Measurements from ENCODE around the gene BOLA2B.
"Not testable (repeated sequence)": the region's sequence is repeated elsewhere in the genome, so short reads cannot be mapped to it uniquely, and the experiment has no call there.

The BOLA2B gene

DNA sequence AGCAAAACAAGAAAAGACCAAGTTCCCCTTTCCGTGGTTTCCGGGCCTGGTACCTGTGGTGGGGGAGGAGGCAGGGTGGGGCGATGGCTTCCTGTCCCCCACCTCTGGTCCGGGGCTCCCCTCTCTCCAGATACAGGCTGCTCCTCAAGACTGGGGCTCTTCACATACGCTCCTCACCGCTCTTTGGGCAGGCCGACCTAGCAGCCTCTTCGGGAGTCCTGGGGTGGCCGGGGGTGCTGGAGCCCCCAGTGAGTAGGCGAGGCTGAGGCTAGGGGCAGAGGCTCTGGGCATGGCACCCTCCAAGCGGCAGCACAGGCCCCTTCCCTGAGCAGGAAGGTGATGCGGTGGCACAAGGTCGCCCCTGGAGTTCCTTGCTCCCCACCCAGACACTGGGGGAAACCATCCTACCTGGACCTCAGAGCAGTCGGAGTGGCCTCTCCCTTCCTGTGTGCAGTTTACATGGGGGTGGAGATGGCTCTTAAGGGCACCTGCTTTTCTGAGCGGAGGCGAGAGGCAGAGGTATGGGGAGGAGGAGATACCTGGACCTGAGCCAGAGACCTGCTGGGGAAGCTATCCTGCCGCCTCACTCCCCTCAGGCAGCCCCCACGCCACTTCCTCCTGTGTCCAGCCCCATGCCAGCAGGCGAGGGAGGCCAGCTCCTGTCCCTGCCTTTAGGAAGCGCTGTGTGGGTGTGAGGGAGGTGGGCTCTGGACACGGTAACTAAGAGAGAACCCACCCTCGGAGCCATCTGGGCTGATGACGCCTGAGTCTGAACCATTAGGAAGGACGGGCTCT lies 9.2 kb downstream of the BOLA2B start:
- DNase-seq, result peak; percentile 76

DNA sequence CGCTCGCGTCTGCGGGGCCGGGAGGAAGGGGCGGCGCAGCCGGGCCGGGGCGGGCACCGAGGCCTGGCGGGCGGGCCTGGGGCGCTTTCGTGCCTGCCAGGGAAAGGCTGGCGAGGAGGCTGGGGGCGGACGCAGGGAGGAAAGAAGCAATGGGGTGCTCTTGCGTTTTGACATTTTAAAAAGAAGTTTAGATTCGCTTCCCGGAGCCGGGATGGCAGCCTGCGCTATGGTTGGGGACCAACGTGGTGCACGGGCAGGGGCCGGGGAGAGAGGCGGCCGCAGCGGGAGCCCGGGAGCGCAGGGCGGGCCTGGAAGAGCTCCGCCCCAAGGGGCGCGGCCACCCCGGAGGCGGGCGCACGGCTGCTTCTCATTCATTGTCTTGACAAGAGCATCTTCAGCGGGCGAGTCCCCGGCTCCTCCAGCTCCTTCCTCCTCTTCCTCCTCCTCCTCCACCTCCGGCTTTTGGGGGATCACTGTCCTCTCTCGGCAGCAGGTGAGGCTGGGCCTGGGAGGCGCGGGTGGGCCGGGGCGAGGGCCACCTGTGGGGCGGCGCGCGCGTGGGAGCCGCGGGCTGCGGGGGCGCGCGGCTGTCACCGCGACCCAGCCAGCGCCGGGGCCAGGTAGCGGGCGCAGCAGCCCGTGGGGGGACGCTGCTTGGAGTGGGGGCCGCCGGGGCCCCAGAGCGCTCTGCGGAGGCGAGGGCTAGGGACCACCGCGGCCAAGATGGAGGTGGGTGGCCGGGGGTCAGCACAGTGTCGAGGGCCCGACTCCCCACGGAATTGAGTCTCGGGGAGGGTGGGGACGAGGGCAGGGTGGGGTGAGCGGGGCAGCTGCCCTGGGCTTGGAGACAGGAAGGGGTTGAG lies 10.0 kb downstream of the BOLA2B start, which contains the start of gene CORO1A:
Gene CORO1A, plus strand, starts transcription at position 370 of the 863 bp plus-strand sequence. CDS start 1,608 bp downstream, outside the sequence.
- peak; percentile 86 for DNase-seq

DNA sequence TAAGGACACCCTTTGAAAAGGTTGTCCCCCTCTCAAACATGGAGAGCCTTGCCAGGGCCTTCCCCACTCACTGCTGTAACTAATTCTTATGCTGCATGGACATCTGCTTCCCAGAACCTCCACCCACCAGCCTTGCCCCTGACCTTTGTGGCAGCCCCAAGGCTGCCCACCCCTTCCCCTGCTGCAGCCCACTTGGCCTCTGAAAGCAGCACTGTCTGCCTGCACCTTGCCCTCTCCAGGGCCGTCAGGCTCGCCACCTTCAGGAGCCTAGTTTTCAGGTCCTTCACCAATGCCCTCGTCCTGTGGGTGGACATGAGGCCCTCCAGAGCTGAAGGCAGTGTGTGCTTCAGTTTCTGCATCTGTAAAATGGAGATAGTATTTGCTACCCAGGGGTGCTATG lies 12.7 kb downstream of the BOLA2B start:
- DNase-seq, result no peak

DNA sequence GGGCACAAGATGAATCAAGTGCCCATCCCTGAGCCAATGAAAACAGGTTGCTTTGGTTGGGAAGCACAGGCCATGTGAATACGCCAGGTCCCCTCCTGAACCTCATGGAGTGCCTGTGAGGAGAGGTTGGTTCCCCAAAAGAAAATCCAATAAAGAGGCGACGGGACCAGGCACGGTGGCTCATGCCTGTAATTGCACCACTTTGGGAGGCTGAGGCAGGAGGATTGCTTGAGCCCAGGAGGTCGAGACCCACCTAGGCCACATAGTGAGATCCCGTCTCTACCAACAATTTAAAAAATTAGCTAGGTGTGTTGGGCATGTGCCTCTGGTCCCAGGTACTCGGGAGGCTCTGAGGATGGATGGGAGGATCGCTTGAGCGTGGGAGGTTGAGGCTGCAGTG lies 13.5 kb downstream of the BOLA2B start:
- no peak for DNase-seq

DNA sequence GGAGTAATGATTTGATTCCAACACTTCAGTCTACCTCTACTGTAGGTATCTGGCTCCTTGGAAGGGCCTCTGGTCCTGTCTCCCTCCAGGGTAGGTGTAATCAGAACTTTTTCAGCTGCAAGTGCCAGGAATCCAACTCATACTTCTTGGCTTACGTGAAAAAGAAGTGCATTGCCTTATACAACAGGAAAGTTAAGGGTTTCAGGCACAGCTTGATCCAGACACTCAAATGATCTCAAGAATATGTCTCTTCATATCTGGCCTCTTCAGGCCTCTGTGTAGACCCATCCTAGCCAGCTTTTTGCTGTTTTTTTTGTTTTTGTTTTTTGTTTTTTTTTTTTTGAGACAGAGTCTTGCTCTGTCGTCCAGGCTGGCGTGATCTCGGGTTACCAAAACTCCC lies 14.3 kb downstream of the BOLA2B start:
- DNase-seq, result no peak

DNA sequence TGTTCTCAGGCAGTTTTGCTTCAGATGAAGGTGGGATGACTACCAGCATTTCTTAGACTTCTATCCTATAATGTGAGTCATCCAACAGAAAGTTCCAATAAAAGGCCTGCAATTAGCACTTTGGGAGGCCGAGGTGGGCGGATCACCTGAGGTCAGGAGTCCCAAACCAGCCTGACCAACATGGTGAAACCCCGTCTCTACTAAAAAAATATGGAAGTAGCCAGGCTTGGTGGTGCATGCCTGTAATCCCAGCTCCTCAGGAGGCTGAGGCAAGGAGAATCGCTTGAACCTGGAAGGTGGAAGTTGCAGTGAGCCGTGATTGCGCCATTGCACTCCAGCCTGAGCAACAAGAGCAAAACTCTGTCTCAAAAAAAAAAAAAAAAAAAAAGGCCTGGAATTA lies 16.6 kb downstream of the BOLA2B start:
- not testable (repeated sequence) for DNase-seq

DNA sequence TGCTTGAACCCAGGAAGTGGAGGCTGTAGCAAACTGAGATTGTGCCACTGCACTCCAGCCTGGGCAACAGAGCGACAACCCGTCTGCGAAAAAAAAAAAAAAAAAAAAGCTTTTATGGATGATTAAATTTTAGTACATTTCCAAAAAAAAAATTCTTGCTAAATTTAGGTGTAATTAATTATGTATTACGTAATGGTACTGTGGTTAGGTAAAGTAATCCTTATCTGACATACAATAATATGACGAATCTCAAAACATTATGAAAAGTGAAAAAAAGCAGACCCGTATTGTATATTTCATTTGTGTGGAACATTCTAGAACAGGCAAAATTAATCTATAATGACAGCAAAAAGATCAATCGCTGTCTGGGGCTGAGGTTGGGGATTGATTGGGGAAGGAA lies 20.4 kb downstream of the BOLA2B start:
- DNase-seq, result no peak

DNA sequence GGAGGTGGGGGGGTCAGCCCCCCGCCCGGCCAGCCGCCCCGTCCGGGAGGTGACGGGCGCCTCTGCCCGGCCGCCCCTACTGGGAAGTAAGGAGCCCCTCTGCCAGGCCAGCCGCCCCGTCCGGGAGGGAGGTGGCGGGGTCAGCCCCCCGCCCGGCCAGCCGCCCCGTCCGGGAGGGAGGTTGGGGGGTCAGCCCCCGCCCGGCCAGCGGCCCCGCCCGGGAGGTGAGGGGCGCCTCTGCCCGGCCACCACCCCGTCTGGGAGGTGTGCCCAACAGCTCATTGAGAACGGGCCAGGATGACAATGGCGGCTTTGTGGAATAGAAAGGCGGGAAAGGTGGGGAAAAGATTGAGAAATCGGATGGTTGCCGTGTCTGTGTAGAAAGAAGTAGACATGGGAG lies 23.3 kb downstream of the BOLA2B start:
- DNase-seq, result not testable (repeated sequence)

DNA sequence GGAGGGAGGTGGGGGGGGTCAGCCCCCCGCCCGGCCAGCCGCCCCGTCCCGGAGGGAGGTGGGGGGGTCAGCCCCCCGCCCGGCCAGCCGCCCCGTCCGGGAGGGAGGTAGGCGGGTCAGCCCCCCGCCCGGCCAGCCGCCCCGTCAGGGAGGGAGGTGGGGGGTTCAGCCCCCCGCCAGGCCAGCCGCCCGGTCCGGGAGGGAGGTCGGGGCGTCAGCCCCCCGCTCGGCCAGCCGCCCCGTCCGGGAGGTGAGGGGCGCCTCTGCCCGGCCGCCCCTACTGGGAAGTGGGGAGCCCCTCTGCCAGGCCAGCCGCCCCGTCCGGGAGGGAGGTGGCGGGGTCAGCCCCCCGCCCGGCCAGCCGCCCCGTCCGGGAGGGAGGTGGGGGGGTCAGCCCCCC lies 24.1 kb downstream of the BOLA2B start:
- not testable (repeated sequence) for DNase-seq

DNA sequence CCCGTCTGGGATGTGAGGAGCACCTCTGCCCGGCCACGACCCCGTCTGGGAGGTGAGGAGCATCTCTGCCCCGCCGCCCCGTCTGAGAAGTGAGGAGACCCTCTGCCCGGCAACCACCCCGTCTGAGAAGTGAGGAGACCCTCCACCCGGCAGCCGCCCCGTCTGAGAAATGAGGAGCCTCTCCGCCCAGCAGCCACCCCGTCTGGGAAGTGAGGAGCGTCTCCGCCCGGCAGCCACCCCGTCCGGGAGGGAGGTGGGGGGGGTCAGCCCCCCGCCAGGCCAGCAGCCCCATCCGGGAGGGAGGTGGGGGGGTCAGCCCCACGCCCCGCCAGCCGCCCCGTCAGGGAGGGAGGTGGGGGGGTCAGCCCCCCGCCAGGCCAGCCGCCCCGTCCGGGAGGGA lies 24.7 kb downstream of the BOLA2B start:
- not testable (repeated sequence) for DNase-seq

DNA sequence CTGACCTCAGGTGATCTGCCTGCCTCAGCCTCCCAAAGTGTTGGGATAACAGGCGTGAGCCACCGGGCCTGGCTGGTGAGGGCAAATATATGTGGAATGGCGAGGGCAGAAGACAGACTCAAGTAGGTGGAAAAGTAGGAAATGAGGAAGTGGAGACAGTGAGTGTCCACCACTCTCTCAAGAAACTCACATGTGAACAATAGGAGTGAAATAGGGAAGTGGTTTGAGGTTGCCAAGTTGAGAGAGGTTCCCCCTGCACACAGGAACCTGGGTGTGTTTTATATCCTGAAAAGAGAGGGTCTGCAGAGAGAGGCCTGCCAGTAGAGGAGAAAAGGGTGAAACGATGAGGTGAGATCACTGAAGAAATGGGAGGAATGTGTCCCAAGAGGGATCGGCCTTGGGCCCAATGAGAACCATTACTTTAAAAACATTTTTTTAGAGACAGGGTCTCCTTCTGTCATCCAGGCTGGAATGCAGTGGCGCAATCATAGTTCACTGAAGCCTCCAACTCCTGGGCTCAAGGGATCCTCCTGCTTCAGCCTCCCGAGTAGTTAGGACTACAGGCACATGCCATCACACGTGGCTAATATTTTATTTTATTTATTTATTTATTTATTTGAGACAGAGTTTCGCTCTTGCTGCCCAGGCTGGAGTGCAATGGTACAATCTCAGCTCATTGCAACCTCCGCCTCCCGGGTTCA lies 27.1 kb downstream of the BOLA2B start:
- no peak for DNase-seq

DNA sequence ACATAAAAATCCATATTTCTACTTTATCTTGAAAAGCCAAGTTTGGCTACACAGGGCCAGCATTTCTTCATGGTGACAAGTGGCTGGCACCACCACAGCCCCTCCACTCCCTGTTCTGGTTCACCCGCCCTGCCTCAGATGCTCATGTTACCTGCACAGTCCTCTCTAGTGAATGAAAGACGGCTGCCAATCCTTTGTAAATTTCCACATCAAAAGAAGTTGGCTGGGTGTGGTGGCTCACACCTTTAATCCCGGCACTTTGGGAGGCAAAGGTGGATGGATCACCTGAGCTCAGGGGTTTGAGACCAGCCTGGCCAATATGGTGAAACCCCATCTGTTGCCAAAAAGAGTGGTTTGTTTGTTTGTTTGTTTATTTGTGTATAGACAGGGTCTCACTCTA lies 29.9 kb downstream of the BOLA2B start:
- no peak for DNase-seq

DNA sequence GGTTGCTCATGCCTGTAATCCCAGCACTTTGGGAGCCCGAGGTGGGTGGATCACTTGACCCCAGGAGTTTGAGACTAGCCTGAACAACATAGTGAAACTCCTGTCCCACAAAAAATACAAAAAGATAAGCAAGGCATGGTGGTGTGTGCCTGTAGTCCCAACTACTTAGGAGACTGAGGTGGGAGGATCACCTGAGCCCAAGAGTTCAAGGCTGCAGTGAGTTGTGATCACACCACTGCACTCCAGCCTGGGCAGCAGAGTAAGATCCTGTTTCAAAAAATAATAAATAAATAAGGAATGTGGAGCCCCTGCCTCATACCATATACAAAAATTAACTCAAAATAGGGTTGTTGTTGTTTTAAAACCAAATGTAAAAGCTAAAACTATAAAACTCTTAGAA lies 36.3 kb downstream of the BOLA2B start:
- DNase-seq, result no peak

DNA sequence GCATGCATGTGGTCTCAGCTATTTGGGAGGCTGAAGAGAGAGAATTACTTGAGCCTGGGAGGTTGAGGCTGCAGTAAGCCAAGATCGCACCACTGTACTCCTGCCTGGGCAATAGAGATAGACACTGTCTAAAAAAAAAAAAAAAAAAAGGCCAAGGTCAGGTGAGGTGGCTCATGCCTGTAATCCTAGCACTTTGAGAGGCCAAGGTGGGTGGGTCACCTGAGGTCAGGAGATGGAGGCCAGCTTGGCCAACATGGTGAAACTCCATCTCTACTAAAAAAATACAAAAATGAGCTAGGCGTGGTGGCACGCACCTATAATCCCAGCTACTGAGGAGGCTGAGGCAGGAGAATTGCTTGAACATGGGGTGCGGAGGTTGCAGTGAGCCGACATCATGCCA lies 38.3 kb downstream of the BOLA2B start:
- no peak for DNase-seq

DNA sequence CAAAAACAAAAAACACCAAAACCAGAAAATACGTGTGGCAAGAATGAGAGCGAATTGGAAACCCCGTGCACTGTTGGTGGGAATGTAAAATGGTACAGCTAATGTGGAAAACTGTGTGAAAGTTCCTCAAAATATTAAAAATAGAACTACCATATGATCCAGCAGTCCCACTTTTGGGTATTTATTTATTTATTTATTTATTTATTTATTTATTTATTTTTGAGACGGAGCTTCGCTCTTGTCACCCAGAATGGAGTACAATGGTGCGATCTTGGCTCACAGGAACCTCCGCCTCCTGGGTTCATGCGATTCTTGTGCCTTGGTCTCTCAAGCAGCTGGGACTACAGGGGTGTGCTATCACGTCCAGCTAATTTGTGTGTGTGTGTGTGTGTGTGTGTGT lies 40.9 kb downstream of the BOLA2B start:
- no peak for DNase-seq

DNA sequence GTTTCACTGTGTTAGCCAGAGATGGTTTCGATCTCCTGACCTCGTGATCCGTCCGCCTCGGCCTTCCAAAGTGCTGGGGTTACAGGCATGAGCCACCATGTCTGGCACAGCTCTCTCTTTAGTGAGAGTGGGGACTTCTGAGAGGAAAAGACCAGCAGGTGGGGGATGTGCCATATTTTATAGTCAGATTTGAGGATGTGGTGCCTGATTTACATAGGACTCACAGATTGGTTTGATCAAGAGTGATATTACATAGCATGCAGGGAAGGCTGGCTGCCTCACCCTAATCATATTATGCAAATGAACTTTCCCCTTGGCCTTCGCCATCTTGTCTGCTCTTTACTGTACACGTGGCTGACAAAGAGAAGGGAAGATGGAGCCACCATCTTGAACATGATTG lies 42.4 kb downstream of the BOLA2B start:
- no peak for DNase-seq

DNA sequence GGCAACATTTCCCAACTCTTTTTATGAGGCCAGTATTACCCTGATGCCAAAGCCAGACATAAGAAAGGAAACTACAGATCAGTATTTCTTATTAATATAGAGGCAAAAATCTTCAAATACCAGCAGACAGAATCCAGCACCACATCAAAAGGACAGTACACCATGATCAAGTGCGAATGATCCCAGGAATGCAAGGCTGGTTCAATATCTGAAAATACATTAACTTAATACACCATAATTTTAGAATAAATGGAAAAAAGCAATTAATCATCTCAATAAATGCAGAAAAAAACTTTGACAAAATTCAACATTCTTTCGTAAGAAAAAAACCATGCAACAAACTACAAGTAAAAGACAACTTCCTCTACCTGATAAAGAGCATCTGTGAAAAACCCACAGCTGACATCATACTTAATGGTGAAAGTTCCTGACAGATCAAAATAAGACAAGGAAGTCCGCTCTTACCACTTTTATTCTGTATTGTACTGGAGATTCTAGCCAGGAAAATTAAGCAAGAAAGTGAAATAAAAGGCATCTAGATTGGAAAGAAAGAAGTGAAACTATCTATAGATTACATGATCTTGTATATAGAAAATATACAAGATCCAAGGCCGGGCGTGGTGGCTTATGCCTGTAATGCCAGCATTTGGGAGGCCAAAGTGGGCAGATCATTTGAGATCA lies 44.1 kb downstream of the BOLA2B start:
- no peak for DNase-seq

DNA sequence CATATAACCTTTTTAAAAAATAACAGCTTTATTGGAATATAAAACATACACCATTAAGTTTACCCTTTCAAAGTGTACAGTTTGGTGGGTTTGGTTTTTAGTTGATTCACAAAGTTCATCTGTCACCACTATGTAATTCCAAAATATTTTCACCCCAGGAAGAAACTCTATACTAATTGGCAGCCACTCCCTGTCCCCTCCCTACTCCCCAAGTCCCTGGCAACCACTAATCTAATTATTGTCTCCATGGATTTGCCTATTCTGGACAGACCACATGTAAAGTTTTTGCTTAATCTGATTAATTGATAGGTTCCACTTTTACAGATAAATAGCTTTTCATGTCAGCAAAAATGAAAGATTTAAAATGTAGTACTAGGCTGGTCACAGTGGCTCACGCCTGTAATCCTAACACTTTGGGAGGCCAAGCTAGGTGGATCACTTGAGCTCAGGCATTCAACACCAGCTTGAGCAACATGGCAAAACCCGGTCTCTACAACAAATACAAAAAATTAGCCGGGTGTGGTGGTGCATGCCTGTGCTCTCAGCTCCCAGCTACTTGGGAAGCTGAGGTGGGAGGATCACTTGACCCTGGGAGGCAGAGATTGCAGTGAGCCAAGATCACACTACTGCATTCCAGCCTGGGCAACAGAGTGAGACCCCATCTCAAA lies 45.5 kb downstream of the BOLA2B start:
- no peak for DNase-seq

DNA sequence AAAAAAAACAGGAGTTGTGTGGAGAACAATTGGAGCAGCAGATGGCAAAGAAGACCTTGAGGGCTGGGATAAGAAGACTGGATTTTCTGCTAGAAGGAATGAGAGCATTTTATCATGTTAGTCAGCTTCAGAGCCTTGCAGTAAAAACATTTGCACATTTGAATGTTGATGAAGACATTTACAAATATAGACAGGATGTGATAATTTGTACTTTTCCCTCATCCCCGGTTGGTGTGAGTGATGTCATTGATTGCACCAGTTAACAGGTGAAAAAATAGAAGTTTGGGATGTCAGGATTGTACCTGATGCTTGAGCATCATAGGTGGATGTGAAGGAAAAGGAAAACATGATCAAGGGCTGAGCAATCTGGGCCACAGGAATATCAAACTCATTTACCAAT lies 47.8 kb downstream of the BOLA2B start:
- no peak for DNase-seq

DNA sequence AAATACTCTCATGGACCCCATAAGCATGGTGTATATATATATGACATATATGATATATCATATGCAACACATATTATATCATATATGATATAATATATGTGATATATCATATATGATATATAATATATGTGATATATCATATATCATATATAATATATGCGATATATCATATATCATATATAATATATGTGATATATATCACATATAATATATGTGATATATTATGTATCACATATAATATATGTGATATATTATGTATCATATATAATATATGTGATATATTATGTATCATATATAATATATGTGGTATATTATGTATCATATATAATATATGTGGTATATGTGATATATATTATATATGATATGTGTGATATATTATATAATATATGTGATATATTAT lies 48.5 kb downstream of the BOLA2B start:
- no peak for DNase-seq

DNA sequence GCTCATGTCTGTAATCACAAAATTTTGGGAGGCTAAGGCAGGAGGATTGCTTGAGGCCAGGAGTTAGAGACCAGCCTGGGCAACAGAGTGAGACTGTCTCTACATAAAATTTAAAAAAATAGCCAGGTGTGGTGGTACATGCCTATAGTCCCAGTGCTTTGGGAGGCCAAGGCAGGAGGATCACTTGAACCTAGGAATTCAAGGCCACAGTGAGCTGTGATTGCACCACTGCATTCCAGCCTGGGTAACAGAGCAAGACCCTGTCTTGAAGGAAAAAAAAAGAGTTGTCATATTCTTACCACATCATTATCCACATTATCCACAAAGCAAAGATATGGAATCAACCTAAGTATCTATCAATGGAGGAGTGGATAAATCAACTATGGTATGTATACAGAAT lies 49.4 kb downstream of the BOLA2B start:
- no peak for DNase-seq

DNA sequence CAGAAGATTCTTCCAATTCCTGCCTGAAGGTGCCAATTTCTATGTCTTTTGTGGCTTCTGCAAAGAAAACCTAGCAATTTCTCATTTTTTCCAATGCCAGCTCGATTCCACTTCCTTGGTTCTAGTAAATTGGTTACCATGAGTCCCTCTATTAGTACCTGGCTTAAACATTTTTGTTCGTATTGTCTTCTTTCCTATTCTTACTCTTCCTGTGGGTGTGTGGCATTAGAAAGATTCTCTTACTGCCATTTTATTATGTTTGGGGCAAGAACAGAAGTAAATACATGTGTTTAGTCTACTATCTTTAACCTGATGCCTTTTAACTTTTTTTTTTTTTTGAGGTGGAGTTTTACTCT lies 50.1 kb downstream of the BOLA2B start:
- DNase-seq, result no peak
